ENCODE data around the gene OPCML.

The OPCML gene

GRCh38 chr11:133146697-133147306, 385.5 kb downstream of the OPCML start:
- no peak for DNase-seq (ENCODE audit: low read depth in 1 of 2, low spot score in 1 of 2)

GRCh38 chr11:133137939-133138338, 394.4 kb downstream of the OPCML start:
- no peak for DNase-seq (ENCODE audit: low read depth in 1 of 2, low spot score in 1 of 2)

- DNase-seq (ENCODE audit: low read depth in 1 of 2, low spot score in 1 of 2), result no peak
These were observed 395.0 kb downstream of the OPCML start for GRCh38 chr11:133137270-133137669.

GRCh38 chr11:133136376-133136775, 395.9 kb downstream of the OPCML start:
- DNase-seq (ENCODE audit: low read depth in 1 of 2, low spot score in 1 of 2), result no peak

GRCh38 chr11:133134314-133135173, 397.8 kb downstream of the OPCML start:
- DNase-seq (ENCODE audit: low read depth in 1 of 2, low spot score in 1 of 2), result peak in 1 of 2 donors; percentile 5

GRCh38 chr11:133133606-133134005, 398.7 kb downstream of the OPCML start:
- no peak for DNase-seq (ENCODE audit: low read depth in 1 of 2, low spot score in 1 of 2)

GRCh38 chr11:133133050-133133449, 399.3 kb downstream of the OPCML start:
- no peak for DNase-seq (ENCODE audit: low read depth in 1 of 2, low spot score in 1 of 2)

GRCh38 chr11:133127741-133128140, 404.6 kb downstream of the OPCML start:
- DNase-seq (ENCODE audit: low read depth in 1 of 2, low spot score in 1 of 2), result no peak

- DNase-seq (ENCODE audit: low read depth in 1 of 2, low spot score in 1 of 2), result no peak
These were observed 408.5 kb downstream of the OPCML start for GRCh38 chr11:133123796-133124195.

GRCh38 chr11:133123366-133123765, 408.9 kb downstream of the OPCML start:
- no peak for DNase-seq (ENCODE audit: low read depth in 1 of 2, low spot score in 1 of 2)

- DNase-seq (ENCODE audit: low read depth in 1 of 2, low spot score in 1 of 2), result no peak
These were observed 410.0 kb downstream of the OPCML start for GRCh38 chr11:133122256-133122655.

GRCh38 chr11:133118563-133119268, 413.6 kb downstream of the OPCML start:
- DNase-seq (ENCODE audit: low read depth in 1 of 2, low spot score in 1 of 2), result no peak

GRCh38 chr11:133115099-133115498, 417.2 kb downstream of the OPCML start:
- DNase-seq (ENCODE audit: low read depth in 1 of 2, low spot score in 1 of 2), result no peak

GRCh38 chr11:133107763-133108162, 424.5 kb downstream of the OPCML start:
- no peak for DNase-seq (ENCODE audit: low read depth in 1 of 2, low spot score in 1 of 2)

GRCh38 chr11:133107136-133107535, 425.2 kb downstream of the OPCML start:
- no peak for DNase-seq (ENCODE audit: low read depth in 1 of 2, low spot score in 1 of 2)

GRCh38 chr11:133106417-133106816, 425.9 kb downstream of the OPCML start:
- DNase-seq (ENCODE audit: low read depth in 1 of 2, low spot score in 1 of 2), result no peak

GRCh38 chr11:133104009-133104744, 428.1 kb downstream of the OPCML start:
- DNase-seq (ENCODE audit: low read depth in 1 of 2, low spot score in 1 of 2), result no peak

GRCh38 chr11:133096981-133097380, 435.3 kb downstream of the OPCML start:
- no peak for DNase-seq (ENCODE audit: low read depth in 1 of 2, low spot score in 1 of 2)

- DNase-seq (ENCODE audit: low read depth in 1 of 2, low spot score in 1 of 2), result no peak
These were observed 445.8 kb downstream of the OPCML start for GRCh38 chr11:133086518-133086917.

- DNase-seq (ENCODE audit: low read depth in 1 of 2, low spot score in 1 of 2), result peak in 1 of 2 donors; percentile 40
These were observed 449.3 kb downstream of the OPCML start for GRCh38 chr11:133082841-133083488.

GRCh38 chr11:133082453-133082781, 449.9 kb downstream of the OPCML start:
- no peak for DNase-seq (ENCODE audit: low read depth in 1 of 2, low spot score in 1 of 2)

Measured in stimulated activated CD4-positive, alpha-beta T cell treated with anti-CD3 and anti-CD28 coated beads, Interleukin-15, amount 100 ng/mL, for 1 hour (primary cell).